Type B pancreatic cell (in vitro differentiated cells): ENCODE measurements around the gene LCE3E. TPM values are rescaled to one million over a fixed set of nuclear protein-coding genes. Genes with fewer than 3 reads are reported as not detected.
"Not testable (repeated sequence)": the region's sequence is repeated elsewhere in the genome, so short reads cannot be mapped to it uniquely, and the experiment has no call there.

Experiments
- DNase-seq: peaks from one replicate; pipeline ENCODE4 v3.0.0; 2021; ENCODE audit warnings: mixed read lengths; ENCODE audit not compliant: unreplicated experiment; ENCODE audit errors: extremely low spot score
- H3K27ac Mint-ChIP-seq: 2 replicates; pipeline ENCODE4 v1.8.0; 2021; ENCODE audit warnings: mild to moderate bottlenecking, mixed read lengths
- H3K27me3 Mint-ChIP-seq: 2 replicates; pipeline ENCODE4 v1.8.0; 2021; ENCODE audit warnings: mixed read lengths
- H3K36me3 Mint-ChIP-seq: 2 replicates; pipeline ENCODE4 v1.8.0; 2021; ENCODE audit warnings: mixed read lengths
- H3K4me1 Mint-ChIP-seq: one replicate; pipeline ENCODE4 v1.8.0; 2021; ENCODE audit warnings: mixed read lengths; ENCODE audit not compliant: unreplicated experiment
- H3K4me3 Mint-ChIP-seq: 2 replicates; pipeline ENCODE4 v1.8.0; 2021; ENCODE audit warnings: mild to moderate bottlenecking, mixed read lengths
- H3K9me3 Mint-ChIP-seq: 2 replicates; pipeline ENCODE4 v1.8.0; 2021; ENCODE audit warnings: mixed read lengths
- CTCF ChIP-seq: fragments of 200-600 bp; sonication (generic); conservative IDR thresholded peaks from 2 replicates; pipeline ENCODE4 v1.5.0; 2021; ENCODE audit warnings: antibody characterized with exemption, mild to moderate bottlenecking
- total RNA-seq: library from RNA; stranded (reverse); gene quantifications from 2 replicates; pipeline ENCODE4 v1.2.1, GENCODE V29; 2021; ENCODE audit warnings: low replicate concordance

LCE3E gene
- total RNA-seq, 1 donor from 2014 or later, result not detected

DNA sequence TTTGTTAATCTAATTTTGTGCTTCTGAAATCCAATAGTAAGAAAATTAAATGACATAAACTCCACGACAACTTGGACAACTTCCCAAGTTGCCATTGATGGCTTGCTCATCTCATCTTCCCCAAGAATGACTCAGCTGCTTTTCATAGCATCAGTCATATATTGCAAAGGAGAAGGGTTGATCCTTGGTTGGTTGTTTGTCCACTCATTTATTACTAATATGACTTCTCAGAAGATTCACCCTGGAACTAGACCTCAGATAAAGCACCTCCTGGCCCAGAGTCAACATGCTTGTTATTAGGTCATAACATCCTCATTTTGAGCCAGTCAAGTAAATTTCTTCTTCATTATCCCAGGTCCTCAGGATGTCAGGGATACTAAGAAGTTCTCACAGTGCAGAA, 16.1 kb upstream of the LCE3E start:
- Mint-ChIP-seq H3K27ac (no peak overlapping the region), H3K36me3 (no peaks in the 10 kb centered on the region), H3K9me3 (no peaks in the 10 kb centered on the region), H3K4me1 (no peaks in the 10 kb centered on the region), H3K4me3 (no peak overlapping the region), H3K27me3 (no peaks in the 10 kb centered on the region)
- DNase-seq, result no peak
- no peak for TF ChIP-seq CTCF

DNA sequence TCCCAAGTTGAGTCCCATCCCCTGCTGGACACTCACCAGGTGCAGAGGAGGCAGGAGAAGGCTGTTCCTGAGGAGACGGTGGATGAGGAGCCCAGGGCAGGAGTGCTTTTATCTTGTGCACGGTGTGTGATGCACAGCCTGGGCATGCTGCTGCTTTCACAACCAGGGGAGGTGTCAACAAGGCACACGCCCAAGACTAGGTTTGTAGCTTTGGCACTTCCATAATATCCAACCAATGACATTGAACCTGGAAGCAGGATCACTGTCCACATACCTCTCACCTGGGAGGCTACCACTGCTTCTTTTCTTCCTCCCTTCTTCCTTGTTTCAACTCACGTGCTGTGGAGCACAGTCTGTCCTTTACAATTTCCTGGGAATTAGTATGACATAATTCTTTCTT, 13.9 kb upstream of the LCE3E start, which contains the start of gene LCE3D:
Gene LCE3D (minus strand): TSS at position 84 of the 400 bp plus-strand sequence. CDS start 580 bp downstream, outside the sequence.
- H3K4me1 Mint-ChIP-seq, result no peaks in the 10 kb centered on the region
- no peak within 1 kb of the TSS for H3K4me3 Mint-ChIP-seq
- no peak for TF ChIP-seq CTCF
- no peak for DNase-seq
- H3K36me3 Mint-ChIP-seq, result no peaks in the 10 kb centered on the region
- no peaks in the 10 kb centered on the region for H3K27me3 Mint-ChIP-seq
- H3K27ac Mint-ChIP-seq, result no peak within 1 kb of the TSS
- H3K9me3 Mint-ChIP-seq, result no peaks in the 10 kb centered on the region

- H3K4me3 Mint-ChIP-seq, H3K36me3 Mint-ChIP-seq, DNase-seq, H3K27me3 Mint-ChIP-seq, H3K4me1 Mint-ChIP-seq, H3K27ac Mint-ChIP-seq, H3K9me3 Mint-ChIP-seq: not testable (repeated sequence)
Measured at GRCh38 chr1:152579526-152579925, 12.9 kb upstream of the LCE3E start.

DNA sequence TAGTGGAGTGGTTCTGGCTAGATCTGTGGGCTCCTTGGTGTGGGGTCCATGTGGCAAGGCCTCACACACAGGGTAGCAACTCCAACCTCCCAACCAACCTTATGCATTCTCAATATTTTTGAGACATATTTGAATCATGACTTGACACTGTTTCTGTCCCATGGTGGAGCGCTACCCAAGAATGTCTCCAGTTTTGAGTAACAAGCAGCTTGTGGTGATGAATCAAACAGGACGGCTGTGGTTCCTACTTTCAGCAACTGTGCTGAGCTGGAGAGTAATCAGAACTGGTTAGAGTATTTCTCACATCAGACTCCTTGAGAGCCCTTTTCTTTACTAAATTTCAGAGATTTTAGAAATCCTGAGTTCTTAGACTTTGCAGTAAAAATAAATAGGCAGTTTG, 10.6 kb upstream of the LCE3E start:
- H3K27me3 Mint-ChIP-seq, result no peaks in the 10 kb centered on the region
- no peak for TF ChIP-seq CTCF
- no peak overlapping the region for H3K4me3 Mint-ChIP-seq
- H3K27ac Mint-ChIP-seq, result no peak overlapping the region
- DNase-seq, result no peak
- H3K9me3 Mint-ChIP-seq, result no peaks in the 10 kb centered on the region
- H3K36me3 Mint-ChIP-seq, result no peaks in the 10 kb centered on the region
- no peaks in the 10 kb centered on the region for H3K4me1 Mint-ChIP-seq

DNA sequence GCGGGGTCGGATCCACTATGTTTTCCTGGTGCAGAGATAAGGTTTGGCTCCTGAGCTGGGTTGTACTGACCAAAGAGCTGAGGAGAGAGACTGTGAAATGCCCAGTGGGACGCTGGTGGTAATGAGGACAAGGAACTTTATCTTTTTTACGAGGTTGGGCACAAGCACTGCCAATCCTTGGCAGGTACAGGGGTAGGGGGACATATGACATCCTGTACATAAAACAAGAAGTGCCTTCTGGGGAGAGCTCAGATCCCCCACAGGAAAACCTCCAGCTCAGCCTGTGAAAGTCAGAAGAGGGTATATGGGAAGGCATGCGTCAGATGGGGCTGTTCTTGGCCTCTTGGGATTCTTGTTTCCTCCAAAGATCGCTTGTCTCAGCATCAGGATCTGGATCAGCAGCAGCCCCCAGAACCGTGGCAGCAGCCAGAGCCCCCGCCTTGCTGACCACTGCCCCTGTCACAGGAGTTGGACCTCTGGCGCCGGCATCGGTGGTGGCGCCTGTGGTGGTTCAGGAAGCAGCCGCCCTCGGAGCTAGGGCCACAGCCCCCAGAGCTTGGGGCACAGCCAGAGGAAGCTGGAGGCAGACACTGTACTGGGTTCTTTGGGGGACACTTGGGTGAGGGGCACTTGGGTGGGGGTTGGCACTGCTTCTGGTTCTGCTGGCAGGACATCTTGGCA, 905 bp downstream of the LCE3E start:
- Mint-ChIP-seq H3K27ac (no peak overlapping the region), H3K27me3 (no peaks in the 10 kb centered on the region), H3K4me3 (no peak overlapping the region), H3K4me1 (no peaks in the 10 kb centered on the region), H3K9me3 (peaks cover 9% of the 10 kb centered on the region), H3K36me3 (no peaks in the 10 kb centered on the region)
- no peak for TF ChIP-seq CTCF
- no peak for DNase-seq

- Mint-ChIP-seq H3K4me1 (no peaks in the 10 kb centered on the region), H3K4me3 (no peak overlapping the region), H3K27ac (no peak overlapping the region), H3K36me3 (no peaks in the 10 kb centered on the region), H3K27me3 (no peaks in the 10 kb centered on the region), H3K9me3 (peaks cover 9% of the 10 kb centered on the region)
- no peak for TF ChIP-seq CTCF
- DNase-seq, result no peak
Measured at GRCh38 chr1:152565115-152565514, 1.5 kb downstream of the LCE3E start.

- not testable (repeated sequence) for H3K36me3 Mint-ChIP-seq, H3K27ac Mint-ChIP-seq, H3K9me3 Mint-ChIP-seq, H3K27me3 Mint-ChIP-seq, H3K4me1 Mint-ChIP-seq, H3K4me3 Mint-ChIP-seq, DNase-seq
Measured at GRCh38 chr1:152548358-152548757, 18.2 kb downstream of the LCE3E start.
